K562 (cell line): ENCODE results near the gene SEC16A. TPM values are rescaled to one million over a fixed set of nuclear protein-coding genes. Genes with fewer than 3 reads are reported as not detected.

Source experiments
- BRD9 ChIP-seq: fragments of 450-650 bp; IDR thresholded peaks from 2 replicates; pipeline ENCODE4 v1.6.1; 2018; ENCODE audit warnings: low read depth; ENCODE audit not compliant: partially characterized antibody
- CREB1 ChIP-seq, 2 experiments: sonication (generic) in 1 of 2; formaldehyde crosslinking in 1 of 2; IDR thresholded peaks; 2 replicates each; pipeline versions ENCODE4 v1.6.1 to v1.8.0; 2012 to 2022; ENCODE audit warnings: inconsistent platforms in 1 of 2, mild to moderate bottlenecking in 1 of 2, missing genetic modification reagents in 1 of 2, moderate library complexity in 1 of 2
- ERF ChIP-seq: fragments of 450-650 bp; formaldehyde crosslinking; IDR thresholded peaks from 2 replicates; pipeline ENCODE4 v1.4.0; 2020; ENCODE audit warnings: mild to moderate bottlenecking, mixed read lengths
- ETS1 ChIP-seq: conservative IDR thresholded peaks from 2 replicates; pipeline ENCODE4 v1.6.1; 2011; ENCODE audit warnings: low read depth, mild to moderate bottlenecking, low read length; ENCODE audit not compliant: control insufficient read depth
- ETV1 ChIP-seq: fragments of 450-650 bp; conservative IDR thresholded peaks from 2 replicates; pipeline ENCODE4 v1.6.1; 2016; ENCODE audit warnings: missing genetic modification characterization, control low read depth, low read depth, missing compliant biosample characterization
- HEY1 ChIP-seq: fragments of 250-450 bp; sonication (Bioruptor Pico); IDR thresholded peaks from 2 replicates; pipeline ENCODE4 v1.5.0; 2020; ENCODE audit warnings: mild to moderate bottlenecking, moderate library complexity, borderline replicate concordance
- MBD1 ChIP-seq: fragments of 250-450 bp; sonication (Bioruptor Pico); IDR thresholded peaks from 2 replicates; pipeline ENCODE4 v1.8.0; 2022; ENCODE audit warnings: inconsistent platforms
- MTA1 ChIP-seq: fragments of 450-650 bp; IDR thresholded peaks from 2 replicates; pipeline ENCODE4 v1.6.1; 2017; ENCODE audit warnings: borderline replicate concordance
- REST ChIP-seq, 2 experiments: fragments of 450-650 bp; formaldehyde crosslinking in 1 of 2; IDR thresholded peaks; 2 replicates each; pipeline versions ENCODE4 v1.4.0 to v1.6.1; 2014 to 2020; ENCODE audit warnings: mild to moderate bottlenecking in 2 of 2, borderline replicate concordance in 1 of 2, low read depth in 1 of 2
- TBL1XR1 ChIP-seq, 2 experiments: IDR thresholded peaks; 2 replicates each; pipeline ENCODE4 v1.6.1; 2012; ENCODE audit warnings: improper control_type of control experiment in 2 of 2, low read length in 2 of 2, mild to moderate bottlenecking in 1 of 2
- YY1 ChIP-seq, 3 experiments: IDR thresholded peaks; 2 replicates each; pipeline ENCODE4 v1.6.1; 2011; ENCODE audit warnings: low read length in 2 of 3, mild to moderate bottlenecking in 2 of 3, moderate library complexity in 2 of 3, borderline replicate concordance in 1 of 3, control low read depth in 1 of 3, low read depth in 1 of 3; ENCODE audit not compliant: insufficient read depth in 3 of 3, insufficient replicate concordance in 2 of 3, control insufficient read depth in 1 of 3, insufficient read length in 1 of 3; ENCODE audit errors: extremely low read depth in 1 of 3
- ZBTB7A ChIP-seq: IDR thresholded peaks from 2 replicates; pipeline ENCODE4 v1.6.1; 2011; ENCODE audit warnings: low read depth, mild to moderate bottlenecking, low read length, moderate library complexity, borderline replicate concordance; ENCODE audit not compliant: control insufficient read depth
- ZNF354B ChIP-seq: fragments of 250-450 bp; sonication (Bioruptor Pico); IDR thresholded peaks from 2 replicates; pipeline ENCODE4 v1.4.0; 2020
- ZNF431 ChIP-seq: sonication (generic); formaldehyde crosslinking; IDR thresholded peaks from 2 replicates; pipeline ENCODE4 v1.8.0; 2022; ENCODE audit warnings: mild to moderate bottlenecking, missing genetic modification reagents
- ZNF75A ChIP-seq: fragments of 450-650 bp; formaldehyde crosslinking; IDR thresholded peaks from 2 replicates; pipeline ENCODE4 v1.4.0; 2020; ENCODE audit warnings: mild to moderate bottlenecking
- polyA plus RNA-seq, 8 experiments: library from polyadenylated mRNA; depleted of rRNA in 4 of 8; stranded (reverse) in 5 of 8; unstranded in 3 of 8; fragments of >200 nt; fragmentation: Nextera tagmentation in 2 of 8; fragmentation: Illumina TruSeq in 1 of 8; extraction: Ambion mirVana in 2 of 8; extraction: Trizol in 1 of 8; gene quantifications; 2 replicates each; pipeline versions ENCODE4 v1.2.1 to v1.2.3, GENCODE V29; 2011 to 2014; ENCODE audit warnings: inconsistent platforms in 1 of 8, missing spikeins in 1 of 8
- total RNA-seq, 7 experiments: library from RNA; depleted of rRNA in 6 of 7; stranded (reverse); fragments of >200 nt in 6 of 7; fragmentation: Illumina TruSeq in 2 of 7; extraction: Trizol in 2 of 7; gene quantifications; 2 replicates each; pipeline versions ENCODE4 v1.2.1 to v1.2.3, GENCODE V29; 2011 to 2021; ENCODE audit warnings: low replicate concordance in 1 of 7

Gene SEC16A
- total and polyA plus RNA-seq, 9 of the 15 experiments (the other 6 are each of a cell fraction or from before 2014, with no cell fraction given), result 8.3 to 62.8 (median 14.0) TPM

GRCh38 chr9:136483589-136484152 is 831 bp upstream of the SEC16A start (continued):
- TF ChIP-seq YY1 (IDR thresholded peaks at IDR 0.05; ENCODE audit: borderline replicate concordance in 1 of 3, control insufficient read depth in 1 of 3, extremely low read depth in 1 of 3, insufficient read depth in 3 of 3, insufficient read length in 1 of 3, insufficient replicate concordance in 2 of 3, low read depth in 1 of 3, low read length in 2 of 3), result peak in 2 of 3 experiments; percentile 13 to 82
- TF ChIP-seq TBL1XR1 (IDR thresholded peaks at IDR 0.05; ENCODE audit: low read length in 2 of 2), result peak in 1 of 2 experiments; percentile 51; a peak in 1 of 4 replicates
- peak; percentile 46; the same call in 1 of the 2 replicates for TF ChIP-seq ETV1
- TF ChIP-seq HEY1 (CRISPR knock-in tag), result no peak
- TF ChIP-seq BRD9, result no peak
- peak; percentile 79 for TF ChIP-seq ETS1
- TF ChIP-seq MTA1, result no peak
- no peak for TF ChIP-seq ZBTB7A
- TF ChIP-seq CREB1 (IDR thresholded peaks at IDR 0.05), result no peak
- 0 out of 2 replicates have a peak, but pooled peaks have one; percentile 38 for TF ChIP-seq CREB1 (CRISPR knock-in tag; IDR thresholded peaks at IDR 0.05)
- no peak for TF ChIP-seq ZNF354B (CRISPR knock-in tag)
- no peak for TF ChIP-seq MBD1 (CRISPR knock-in tag)
- no peak for TF ChIP-seq ERF (CRISPR knock-in tag)
- no peak for TF ChIP-seq REST (IDR thresholded peaks at IDR 0.05; ENCODE audit: borderline replicate concordance)
- TF ChIP-seq REST (CRISPR knock-in tag; IDR thresholded peaks at IDR 0.05; ENCODE audit: low read depth), result 0 out of 2 replicates have a peak, but pooled peaks have one; percentile 51
- TF ChIP-seq ZNF431, result peak; percentile 30; the same call in 1 of the 2 replicates
- no peak for TF ChIP-seq ZNF75A (CRISPR knock-in tag)
